ENCODE results near the gene NAA16. TPM values are rescaled to one million over a fixed set of nuclear protein-coding genes. Genes with fewer than 3 reads are reported as not detected.

Gene NAA16
- polyA plus RNA-seq, 1 of the 3 experiments (the other 2 are of a cell fraction): 4.4 TPM

DNA sequence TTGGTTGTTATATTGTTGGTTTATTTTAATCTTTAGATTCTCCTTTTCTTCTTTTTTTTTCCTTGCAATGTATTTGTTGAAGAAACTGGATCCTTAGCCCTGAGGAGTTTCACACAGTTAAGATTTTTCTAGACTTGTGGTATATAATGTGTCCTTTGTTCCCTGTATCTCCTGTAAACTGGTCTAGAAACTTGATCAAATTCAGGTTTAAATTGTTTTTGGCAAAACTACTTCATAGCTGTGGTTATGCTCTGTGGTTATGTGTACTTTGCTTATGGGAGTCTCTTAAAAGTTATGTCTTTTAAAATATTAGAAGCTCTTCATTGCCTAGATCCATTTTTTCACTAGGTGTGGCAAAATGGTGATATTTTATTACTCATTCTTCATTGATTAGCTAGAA is 44.0 kb upstream of the NAA16 start:
- Histone ChIP-seq H3F3A (replicated peaks; ENCODE audit: insufficient read depth) (peaks cover 14% of the 10 kb centered on the region), H3K9me3 (peaks cover 41% of the 10 kb centered on the region), H3K9ac (no peak overlapping the region), H3K4me2 (no peak overlapping the region), H3K36me3 (replicated peaks in 1 of 2; ENCODE audit: control insufficient read depth in 1 of 2, insufficient read depth in 2 of 2, low read length in 1 of 2) (peaks cover 0 to 5% of the 10 kb centered on the region in 2 experiments), H3K27ac (ENCODE audit: low read depth in 2 of 2, low read length in 1 of 2) (no peak overlapping the region), H4K20me1 (ENCODE audit: insufficient read depth) (no peaks in the 10 kb centered on the region), H3K79me2 (ENCODE audit: insufficient read depth) (0 out of 2 replicates have a peak, but pooled peaks cover 6% of the 10 kb centered on the region), H3K9me2 (no peaks in the 10 kb centered on the region), H3K4me1 (ENCODE audit: control insufficient read depth in 1 of 2, insufficient read depth in 2 of 2, low read depth in 1 of 2, low read length in 1 of 2) (peaks cover 0 to 3% of the 10 kb centered on the region in 2 experiments; a peak in 2 of 4 replicates), H3K27me3 (ENCODE audit: insufficient read depth) (no peaks in the 10 kb centered on the region), H3K4me3 (ENCODE audit: low read depth in 2 of 2, low read length in 1 of 2) (no peak overlapping the region), H2AFZ (ENCODE audit: low read depth) (no peak overlapping the region)
- ChIA-PET CTCF (no interaction called here), POLR2A (no interaction called here)
- TF ChIP-seq, protein P1, sequence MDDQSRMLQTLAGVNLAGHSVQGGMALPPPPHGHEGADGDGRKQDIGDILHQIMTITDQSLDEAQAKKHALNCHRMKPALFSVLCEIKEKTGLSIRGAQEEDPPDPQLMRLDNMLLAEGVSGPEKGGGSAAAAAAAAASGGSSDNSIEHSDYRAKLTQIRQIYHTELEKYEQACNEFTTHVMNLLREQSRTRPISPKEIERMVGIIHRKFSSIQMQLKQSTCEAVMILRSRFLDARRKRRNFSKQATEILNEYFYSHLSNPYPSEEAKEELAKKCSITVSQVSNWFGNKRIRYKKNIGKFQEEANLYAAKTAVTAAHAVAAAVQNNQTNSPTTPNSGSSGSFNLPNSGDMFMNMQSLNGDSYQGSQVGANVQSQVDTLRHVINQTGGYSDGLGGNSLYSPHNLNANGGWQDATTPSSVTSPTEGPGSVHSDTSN (IDR thresholded peaks at IDR 0.05): no peak
- TF ChIP-seq RFX5 (IDR thresholded peaks at IDR 0.05; ENCODE audit: low read length) (no peak), EP300 (IDR thresholded peaks at IDR 0.05; ENCODE audit: borderline replicate concordance in 1 of 2, low read depth in 1 of 2, low read length in 1 of 2) (no peak), FOSL2 (IDR thresholded peaks at IDR 0.05; ENCODE audit: borderline replicate concordance, low read depth) (no peak), MXI1 (IDR thresholded peaks at IDR 0.05; ENCODE audit: low read depth, low read length) (no peak), MEF2A (IDR thresholded peaks at IDR 0.05; ENCODE audit: borderline replicate concordance, low read depth) (no peak), TCF12 (IDR thresholded peaks at IDR 0.05) (no peak), SMC3 (IDR thresholded peaks at IDR 0.05; ENCODE audit: low read depth, low read length) (no peak), TAF1 (IDR thresholded peaks at IDR 0.05; ENCODE audit: borderline replicate concordance, low read depth, low read length) (no peak), NRF1 (IDR thresholded peaks at IDR 0.05; ENCODE audit: low read depth, low read length) (no peak), NFIC (IDR thresholded peaks at IDR 0.05; ENCODE audit: borderline replicate concordance) (no peak), EZH2phosphoT487 (IDR thresholded peaks at IDR 0.05; ENCODE audit: borderline replicate concordance, low read depth) (no peak)
- TF ChIP-seq, protein P2, sequence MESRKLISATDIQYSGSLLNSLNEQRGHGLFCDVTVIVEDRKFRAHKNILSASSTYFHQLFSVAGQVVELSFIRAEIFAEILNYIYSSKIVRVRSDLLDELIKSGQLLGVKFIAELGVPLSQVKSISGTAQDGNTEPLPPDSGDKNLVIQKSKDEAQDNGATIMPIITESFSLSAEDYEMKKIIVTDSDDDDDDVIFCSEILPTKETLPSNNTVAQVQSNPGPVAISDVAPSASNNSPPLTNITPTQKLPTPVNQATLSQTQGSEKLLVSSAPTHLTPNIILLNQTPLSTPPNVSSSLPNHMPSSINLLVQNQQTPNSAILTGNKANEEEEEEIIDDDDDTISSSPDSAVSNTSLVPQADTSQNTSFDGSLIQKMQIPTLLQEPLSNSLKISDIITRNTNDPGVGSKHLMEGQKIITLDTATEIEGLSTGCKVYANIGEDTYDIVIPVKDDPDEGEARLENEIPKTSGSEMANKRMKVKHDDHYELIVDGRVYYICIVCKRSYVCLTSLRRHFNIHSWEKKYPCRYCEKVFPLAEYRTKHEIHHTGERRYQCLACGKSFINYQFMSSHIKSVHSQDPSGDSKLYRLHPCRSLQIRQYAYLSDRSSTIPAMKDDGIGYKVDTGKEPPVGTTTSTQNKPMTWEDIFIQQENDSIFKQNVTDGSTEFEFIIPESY (IDR thresholded peaks at IDR 0.05; ENCODE audit: borderline replicate concordance, low read depth): no peak
- TF ChIP-seq, protein P3, sequence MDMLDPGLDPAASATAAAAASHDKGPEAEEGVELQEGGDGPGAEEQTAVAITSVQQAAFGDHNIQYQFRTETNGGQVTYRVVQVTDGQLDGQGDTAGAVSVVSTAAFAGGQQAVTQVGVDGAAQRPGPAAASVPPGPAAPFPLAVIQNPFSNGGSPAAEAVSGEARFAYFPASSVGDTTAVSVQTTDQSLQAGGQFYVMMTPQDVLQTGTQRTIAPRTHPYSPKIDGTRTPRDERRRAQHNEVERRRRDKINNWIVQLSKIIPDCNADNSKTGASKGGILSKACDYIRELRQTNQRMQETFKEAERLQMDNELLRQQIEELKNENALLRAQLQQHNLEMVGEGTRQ (IDR thresholded peaks at IDR 0.05; ENCODE audit: borderline replicate concordance, low read depth, low read length): no peak
- TF ChIP-seq, protein P4, sequence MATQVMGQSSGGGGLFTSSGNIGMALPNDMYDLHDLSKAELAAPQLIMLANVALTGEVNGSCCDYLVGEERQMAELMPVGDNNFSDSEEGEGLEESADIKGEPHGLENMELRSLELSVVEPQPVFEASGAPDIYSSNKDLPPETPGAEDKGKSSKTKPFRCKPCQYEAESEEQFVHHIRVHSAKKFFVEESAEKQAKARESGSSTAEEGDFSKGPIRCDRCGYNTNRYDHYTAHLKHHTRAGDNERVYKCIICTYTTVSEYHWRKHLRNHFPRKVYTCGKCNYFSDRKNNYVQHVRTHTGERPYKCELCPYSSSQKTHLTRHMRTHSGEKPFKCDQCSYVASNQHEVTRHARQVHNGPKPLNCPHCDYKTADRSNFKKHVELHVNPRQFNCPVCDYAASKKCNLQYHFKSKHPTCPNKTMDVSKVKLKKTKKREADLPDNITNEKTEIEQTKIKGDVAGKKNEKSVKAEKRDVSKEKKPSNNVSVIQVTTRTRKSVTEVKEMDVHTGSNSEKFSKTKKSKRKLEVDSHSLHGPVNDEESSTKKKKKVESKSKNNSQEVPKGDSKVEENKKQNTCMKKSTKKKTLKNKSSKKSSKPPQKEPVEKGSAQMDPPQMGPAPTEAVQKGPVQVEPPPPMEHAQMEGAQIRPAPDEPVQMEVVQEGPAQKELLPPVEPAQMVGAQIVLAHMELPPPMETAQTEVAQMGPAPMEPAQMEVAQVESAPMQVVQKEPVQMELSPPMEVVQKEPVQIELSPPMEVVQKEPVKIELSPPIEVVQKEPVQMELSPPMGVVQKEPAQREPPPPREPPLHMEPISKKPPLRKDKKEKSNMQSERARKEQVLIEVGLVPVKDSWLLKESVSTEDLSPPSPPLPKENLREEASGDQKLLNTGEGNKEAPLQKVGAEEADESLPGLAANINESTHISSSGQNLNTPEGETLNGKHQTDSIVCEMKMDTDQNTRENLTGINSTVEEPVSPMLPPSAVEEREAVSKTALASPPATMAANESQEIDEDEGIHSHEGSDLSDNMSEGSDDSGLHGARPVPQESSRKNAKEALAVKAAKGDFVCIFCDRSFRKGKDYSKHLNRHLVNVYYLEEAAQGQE (IDR thresholded peaks at IDR 0.05; ENCODE audit: low read depth, low read length): no peak
- TF ChIP-seq, protein P5, sequence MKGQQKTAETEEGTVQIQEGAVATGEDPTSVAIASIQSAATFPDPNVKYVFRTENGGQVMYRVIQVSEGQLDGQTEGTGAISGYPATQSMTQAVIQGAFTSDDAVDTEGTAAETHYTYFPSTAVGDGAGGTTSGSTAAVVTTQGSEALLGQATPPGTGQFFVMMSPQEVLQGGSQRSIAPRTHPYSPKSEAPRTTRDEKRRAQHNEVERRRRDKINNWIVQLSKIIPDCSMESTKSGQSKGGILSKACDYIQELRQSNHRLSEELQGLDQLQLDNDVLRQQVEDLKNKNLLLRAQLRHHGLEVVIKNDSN (IDR thresholded peaks at IDR 0.05; ENCODE audit: borderline replicate concordance, low read depth): no peak
- TF ChIP-seq, protein P6, sequence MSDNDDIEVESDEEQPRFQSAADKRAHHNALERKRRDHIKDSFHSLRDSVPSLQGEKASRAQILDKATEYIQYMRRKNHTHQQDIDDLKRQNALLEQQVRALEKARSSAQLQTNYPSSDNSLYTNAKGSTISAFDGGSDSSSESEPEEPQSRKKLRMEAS (IDR thresholded peaks at IDR 0.05; ENCODE audit: low read depth): no peak
- TF ChIP-seq, protein P7, sequence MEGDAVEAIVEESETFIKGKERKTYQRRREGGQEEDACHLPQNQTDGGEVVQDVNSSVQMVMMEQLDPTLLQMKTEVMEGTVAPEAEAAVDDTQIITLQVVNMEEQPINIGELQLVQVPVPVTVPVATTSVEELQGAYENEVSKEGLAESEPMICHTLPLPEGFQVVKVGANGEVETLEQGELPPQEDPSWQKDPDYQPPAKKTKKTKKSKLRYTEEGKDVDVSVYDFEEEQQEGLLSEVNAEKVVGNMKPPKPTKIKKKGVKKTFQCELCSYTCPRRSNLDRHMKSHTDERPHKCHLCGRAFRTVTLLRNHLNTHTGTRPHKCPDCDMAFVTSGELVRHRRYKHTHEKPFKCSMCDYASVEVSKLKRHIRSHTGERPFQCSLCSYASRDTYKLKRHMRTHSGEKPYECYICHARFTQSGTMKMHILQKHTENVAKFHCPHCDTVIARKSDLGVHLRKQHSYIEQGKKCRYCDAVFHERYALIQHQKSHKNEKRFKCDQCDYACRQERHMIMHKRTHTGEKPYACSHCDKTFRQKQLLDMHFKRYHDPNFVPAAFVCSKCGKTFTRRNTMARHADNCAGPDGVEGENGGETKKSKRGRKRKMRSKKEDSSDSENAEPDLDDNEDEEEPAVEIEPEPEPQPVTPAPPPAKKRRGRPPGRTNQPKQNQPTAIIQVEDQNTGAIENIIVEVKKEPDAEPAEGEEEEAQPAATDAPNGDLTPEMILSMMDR (IDR thresholded peaks at IDR 0.05): no peak
- DNase-seq: no peak
